Measurements from ENCODE around the gene HK2.
A peak's percentile ranks its signal among the peaks of the same experiment; 100 is the strongest.

Gene HK2

DNA sequence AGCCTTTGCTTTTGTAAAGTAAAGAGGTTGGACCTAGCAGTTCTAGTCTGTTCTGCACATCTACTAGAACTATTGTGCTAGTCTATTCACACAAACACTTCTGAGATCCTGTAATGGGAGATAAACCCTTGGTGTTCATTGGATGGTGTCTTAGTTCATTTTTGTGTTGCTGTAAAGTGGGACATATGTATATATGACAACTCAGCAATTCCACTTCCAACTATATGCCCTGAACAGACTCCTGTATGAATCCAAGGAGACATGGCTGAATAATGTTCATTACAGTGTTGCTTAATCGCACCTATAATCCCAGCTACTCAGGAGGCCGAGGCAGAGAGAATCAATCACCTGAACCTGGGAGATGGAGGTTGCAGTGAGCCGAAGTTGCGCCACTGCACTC is 23.3 kb downstream of the HK2 start:
- DNase-seq (ENCODE audit: low read depth): no peak

- DNase-seq (ENCODE audit: low read depth): no peak
Measured at GRCh38 chr2:74857725-74858124, 23.8 kb downstream of the HK2 start.

GRCh38 chr2:74858281-74858680 is 24.4 kb downstream of the HK2 start:
- no peak for DNase-seq (ENCODE audit: low read depth)

GRCh38 chr2:74860079-74860478 is 26.2 kb downstream of the HK2 start:
- DNase-seq (ENCODE audit: low read depth): no peak

DNA sequence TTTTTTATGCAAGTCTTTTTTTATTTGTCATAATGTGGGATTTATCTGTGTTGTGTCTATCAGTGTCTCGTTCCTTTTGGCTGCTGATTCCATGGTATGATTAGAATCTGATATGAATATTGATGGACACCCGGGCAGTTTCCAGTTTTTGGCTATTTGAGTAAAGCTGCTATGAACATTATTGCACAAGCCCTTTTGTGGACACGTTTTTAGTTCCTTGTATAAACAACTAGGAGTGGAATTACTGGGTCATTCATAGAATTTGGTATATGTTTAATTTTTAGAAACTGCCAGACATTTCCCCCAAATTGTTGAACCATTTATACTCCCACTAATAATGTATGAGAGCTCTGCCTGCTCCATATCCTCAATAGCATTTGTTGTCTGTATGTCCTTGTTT is 26.6 kb downstream of the HK2 start:
- no peak for DNase-seq (ENCODE audit: low read depth)

GRCh38 chr2:74861531-74861930 is 27.6 kb downstream of the HK2 start:
- DNase-seq (ENCODE audit: low read depth): no peak

DNA sequence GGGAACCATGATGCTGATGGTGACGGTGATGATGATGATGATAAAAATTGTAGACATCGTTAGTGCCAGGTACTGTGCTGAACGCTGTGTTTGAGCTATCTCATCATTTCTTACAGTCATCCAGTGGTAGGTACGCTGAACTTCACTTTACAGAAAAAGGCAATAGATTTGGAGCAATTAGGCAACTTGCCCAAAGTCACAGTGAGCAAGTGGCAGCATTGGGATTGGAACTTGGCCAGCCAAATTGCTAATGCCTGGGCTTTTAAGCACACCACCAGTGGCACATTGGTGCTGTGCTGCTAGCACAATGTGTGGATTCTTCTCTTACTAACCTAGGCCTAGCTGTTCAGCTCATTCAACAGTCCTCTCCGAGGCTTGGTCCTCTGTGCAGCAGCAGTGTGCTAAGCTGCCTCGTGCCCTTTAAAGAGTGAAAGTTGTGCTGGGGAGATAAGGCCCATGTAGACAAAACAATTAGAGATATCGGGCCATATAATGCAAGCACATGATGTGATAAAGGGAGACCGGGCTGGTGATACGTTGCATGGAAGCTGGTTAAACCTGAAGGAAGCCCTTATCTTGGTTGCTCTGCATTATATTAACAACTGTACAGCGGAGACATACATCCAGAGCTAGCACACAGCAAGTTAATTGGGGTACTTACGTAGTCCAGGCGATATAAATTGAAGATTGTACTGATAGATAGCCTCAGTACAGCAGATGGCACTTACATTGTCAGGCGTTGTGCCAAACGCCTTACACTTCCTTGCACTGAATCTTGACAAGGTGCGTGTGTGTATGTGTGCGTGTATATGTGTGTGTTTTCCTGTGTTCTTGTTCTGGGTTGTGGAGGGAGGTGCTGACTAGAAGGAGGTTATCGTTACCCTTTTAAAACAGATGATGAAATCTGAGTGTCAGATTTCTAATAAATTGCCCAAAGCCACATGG is 28.4 kb downstream of the HK2 start:
- no peak for DNase-seq (ENCODE audit: low read depth)

- DNase-seq (ENCODE audit: low read depth): no peak
Measured at GRCh38 chr2:74863802-74864248, 29.9 kb downstream of the HK2 start.

- no peak for DNase-seq (ENCODE audit: low read depth)
Measured at GRCh38 chr2:74864728-74865722, 31.1 kb downstream of the HK2 start.

DNA sequence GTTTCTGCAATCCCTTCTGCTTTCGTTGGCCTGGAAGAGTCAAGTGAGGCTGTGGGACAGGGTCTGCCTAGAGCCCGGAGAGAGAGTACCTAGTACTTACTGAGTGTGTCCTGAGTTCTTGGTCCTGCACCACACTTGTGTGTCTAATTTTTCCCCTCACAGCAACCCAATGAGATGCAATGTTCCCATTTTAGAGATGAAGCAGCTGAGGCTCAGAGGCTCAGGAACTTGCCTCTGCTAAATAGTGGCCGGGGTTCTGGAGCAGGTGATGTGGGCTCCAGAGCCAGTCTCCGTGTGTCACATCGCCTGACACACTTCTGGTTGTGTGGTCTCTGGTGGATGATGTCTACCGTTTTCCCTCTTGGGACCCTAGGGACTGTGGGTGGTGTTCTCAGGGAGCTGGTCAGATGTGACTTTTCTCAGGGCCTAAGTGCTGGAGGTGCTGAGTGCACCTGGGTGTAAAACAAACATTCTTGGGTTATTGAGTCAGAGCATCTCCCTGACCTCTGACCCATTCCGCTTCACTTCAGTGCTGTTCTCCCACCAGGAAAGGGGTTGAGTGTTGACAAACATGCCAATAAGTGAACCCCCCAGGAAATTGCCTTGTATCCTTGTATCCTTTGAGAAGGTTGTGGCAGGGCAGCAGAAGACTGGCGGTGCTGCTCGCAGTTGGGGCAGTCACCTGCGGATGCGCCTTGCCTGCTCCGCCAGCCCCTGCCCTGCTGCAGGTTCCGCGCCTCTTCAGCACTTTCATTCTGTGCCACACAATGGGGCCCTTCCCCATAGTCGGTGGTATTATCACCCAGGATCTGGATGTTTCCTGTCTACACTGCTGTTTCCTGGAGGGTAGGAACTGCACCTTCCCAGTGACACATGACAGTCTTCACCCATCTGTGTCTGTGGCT is 32.1 kb downstream of the HK2 start:
- no peak for DNase-seq (ENCODE audit: low read depth)

DNA sequence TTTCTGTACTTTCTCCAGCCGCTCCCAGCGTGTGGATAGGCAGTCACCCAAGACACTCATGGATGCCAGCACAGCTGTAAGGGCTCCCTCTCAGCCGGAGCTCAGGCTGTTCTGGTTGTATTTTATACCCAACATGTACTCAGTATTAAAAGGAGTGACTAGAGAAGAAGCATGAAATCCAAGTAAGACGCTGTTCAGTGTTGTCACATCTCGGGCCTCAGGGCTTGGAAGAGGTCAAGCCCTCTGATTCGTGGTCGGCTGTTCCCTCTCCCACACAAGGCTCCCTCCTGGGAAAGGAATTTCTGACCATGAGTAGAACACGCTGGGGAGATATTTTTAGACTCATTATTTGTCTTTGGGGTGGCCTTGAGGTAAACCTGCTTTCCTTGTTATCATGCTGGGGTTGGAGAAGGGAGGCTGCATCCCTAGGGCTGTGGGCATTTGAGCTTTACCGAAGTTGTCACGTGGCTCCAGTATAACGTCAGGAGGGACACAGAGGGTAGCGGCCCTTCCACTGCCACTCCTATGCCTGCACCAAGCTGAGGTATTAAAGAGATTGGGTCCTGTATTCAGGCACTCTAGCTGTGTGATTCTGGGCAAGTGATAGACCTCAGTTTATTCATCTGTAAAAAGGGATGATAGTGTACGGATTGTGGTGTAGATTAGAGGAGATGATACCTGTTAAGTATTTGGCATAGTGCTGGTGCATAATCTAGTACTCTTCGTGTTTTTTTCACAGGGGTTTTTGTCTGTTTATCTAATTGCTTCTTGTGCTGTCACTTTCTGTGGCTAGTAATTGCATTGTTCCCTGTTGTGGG is 34.1 kb downstream of the HK2 start:
- peak; percentile 19 for DNase-seq (ENCODE audit: low read depth)

GRCh38 chr2:74869517-74869916 is 35.6 kb downstream of the HK2 start:
- no peak for DNase-seq (ENCODE audit: low read depth)

DNA sequence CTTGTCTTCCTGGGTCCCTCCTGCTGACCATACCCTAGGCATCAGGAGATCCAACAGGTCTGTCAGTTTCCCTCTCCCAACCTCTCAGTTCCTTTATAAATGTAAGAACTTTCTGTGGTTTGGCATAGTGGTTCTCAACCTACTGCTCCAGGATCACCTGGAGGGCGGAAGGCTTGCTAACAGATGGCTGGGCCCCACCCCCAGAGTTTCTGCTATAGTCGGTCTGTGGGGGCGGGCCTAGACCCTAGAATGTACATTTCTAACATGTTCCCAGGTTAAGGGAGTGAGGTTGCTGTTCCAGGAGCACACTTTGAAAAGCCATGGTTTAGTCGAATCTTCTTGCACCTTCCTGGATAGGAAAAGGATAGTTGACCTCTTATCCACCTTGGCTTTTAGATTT is 37.0 kb downstream of the HK2 start:
- DNase-seq (ENCODE audit: low read depth): no peak

GRCh38 chr2:74871414-74871813 is 37.5 kb downstream of the HK2 start:
- DNase-seq (ENCODE audit: low read depth): no peak

- no peak for DNase-seq (ENCODE audit: low read depth)
Measured at GRCh38 chr2:74872389-74872836, 38.5 kb downstream of the HK2 start.

DNA sequence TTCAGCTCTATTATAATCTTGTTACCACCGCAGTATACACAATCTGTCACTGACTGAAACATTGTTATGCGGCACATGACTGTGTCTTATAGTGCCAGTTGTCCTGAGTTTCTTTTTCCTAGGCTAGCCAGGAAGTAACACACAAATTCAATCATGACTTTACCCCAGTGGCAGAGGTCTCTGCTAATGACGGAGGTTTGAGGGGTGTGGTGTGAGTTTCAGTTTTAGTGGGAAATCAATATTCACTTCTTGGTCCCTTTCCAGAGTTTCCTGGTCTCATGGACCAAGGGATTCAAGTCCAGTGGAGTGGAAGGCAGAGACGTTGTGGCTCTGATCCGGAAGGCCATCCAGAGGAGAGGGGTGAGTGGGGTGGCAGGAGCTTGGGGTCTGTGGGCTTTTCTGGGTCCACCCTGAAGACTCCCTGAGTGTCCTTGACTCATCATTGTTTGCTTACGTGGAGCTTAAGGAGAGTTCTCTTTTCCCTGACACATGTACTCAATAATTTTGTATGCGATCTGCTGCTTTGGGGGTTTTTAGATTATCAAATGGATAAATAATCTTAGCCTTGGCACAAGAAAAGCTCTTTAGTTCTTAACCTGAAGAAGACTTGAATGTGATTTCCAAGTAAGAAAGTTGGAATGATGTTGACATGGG is 39.2 kb downstream of the HK2 start:
- no peak for DNase-seq (ENCODE audit: low read depth)

DNA sequence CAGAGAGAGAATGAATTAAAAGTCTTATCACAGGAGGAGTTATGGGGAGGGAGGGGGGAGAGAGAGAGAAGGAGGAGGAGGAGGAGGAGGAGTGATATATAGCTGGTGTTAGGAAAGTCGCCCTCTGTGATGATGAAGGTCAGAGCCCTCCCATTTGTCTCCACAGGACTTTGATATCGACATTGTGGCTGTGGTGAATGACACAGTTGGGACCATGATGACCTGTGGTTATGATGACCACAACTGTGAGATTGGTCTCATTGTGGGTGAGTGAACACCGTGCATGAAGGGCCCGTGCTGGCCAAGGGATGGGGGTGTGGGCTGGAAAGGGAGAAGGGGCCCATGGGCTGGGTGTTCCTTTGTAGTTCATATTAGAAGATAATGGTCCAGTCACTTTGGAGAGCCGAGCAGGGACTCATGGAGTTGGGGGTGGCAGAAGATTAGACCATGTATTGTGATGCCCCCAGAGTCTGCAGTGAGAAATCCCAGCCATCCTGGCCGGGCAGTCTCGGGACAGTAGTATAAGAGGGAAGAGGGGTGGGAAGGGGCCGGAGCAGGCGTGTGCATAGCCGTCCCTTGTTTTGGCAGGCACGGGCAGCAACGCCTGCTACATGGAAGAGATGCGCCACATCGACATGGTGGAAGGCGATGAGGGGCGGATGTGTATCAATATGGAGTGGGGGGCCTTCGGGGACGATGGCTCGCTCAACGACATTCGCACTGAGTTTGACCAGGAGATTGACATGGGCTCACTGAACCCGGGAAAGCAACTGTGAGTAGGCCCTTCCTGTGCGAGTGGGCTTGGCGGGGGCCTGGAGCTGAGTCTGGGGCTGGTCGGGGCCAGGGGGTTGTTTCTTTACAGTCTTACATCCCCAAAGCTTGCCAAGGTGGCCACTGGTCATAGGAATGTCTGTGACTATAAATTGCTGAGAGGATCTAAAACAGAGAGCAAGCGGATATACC is 40.0 kb downstream of the HK2 start:
- no peak for DNase-seq (ENCODE audit: low read depth)

DNA sequence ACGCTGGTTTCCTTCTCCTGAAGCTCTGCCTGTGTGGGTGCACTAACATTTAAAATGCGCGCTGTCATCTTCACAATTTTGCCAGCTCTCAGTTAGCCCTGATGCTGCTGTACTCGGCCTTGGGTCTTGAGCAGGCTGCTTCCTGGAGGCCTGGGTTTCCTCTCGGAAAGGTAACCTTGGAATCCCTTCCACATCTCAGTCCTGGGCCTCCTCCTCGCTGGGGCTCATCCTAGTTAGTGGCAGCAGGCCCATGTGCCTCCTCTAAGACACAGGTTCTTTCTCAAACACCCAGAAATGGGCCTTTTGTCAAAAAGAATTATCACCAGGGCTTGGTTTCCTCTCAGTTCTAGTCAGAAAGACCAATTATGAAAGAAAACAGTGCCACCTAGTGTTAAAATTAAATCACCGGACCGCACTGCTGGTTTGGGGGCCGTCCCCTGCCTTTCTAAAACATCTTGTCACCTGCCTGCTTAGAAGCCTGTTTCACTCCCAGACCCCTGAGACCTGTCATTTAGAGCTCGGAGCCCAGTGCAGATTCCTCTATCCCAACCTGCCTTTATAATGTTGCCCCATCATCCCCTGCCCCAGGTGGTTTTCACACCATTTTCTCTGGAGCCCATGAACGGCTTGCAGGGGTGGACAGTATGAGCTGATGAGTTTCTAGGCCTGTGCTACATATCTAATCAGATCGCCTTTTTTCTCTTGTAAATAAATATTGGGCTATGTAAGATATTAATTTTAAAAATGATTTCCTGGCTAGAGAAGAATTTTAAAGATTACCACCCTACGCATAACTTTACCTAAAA is 42.4 kb downstream of the HK2 start:
- DNase-seq (ENCODE audit: low read depth): peak; percentile 24
